ENCODE measurements around the gene HSD17B2.

Gene HSD17B2

DNA sequence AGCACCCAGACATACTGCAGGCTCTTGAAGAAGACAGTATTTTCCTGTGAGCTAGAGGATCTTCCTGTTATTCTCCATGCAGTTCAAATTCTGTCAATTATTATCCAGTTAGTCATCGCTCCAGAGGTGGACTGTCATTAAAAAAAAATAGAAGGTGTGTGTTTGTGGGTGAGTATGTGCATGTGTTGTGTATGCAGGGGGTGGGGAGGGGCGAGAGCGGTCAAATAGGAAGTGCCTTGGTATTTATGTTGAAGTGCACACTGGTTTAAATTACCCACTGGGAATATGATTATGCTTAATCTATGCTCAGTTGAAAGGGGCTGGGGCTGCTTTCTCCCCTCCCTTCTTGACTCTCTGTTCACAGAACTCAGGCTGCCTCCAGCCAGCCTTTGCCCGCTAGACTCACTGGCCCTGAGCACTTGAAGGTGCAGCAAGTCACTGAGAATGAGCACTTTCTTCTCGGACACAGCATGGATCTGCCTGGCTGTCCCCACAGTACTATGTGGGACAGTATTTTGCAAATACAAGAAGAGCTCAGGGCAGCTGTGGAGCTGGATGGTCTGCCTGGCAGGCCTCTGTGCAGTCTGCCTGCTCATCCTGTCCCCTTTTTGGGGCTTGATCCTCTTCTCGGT is at the start of gene HSD17B2:
HSD17B2 (plus strand) TSS at position 273 of the 632 bp plus-strand sequence; CDS start at position 445, 172 bp downstream.
- Histone ChIP-seq H3K27ac (ENCODE audit: low read depth, low read length) (no peak within 1 kb of the TSS), H3K4me1 (ENCODE audit: control insufficient read depth, insufficient read depth, low read length) (no peaks in the 10 kb centered on the region), H3K27me3 (ENCODE audit: control insufficient read depth, insufficient read depth, low read length) (no peaks in the 10 kb centered on the region), H3K36me3 (ENCODE audit: control insufficient read depth, insufficient read depth, low read length) (no peaks in the 10 kb centered on the region), H3K9ac (ENCODE audit: low read length) (no peak within 1 kb of the TSS), H3K4me3 (ENCODE audit: low read length) (peak within 1 kb of the TSS; percentile 40)

- Histone ChIP-seq H3K27me3 (ENCODE audit: control insufficient read depth, insufficient read depth, low read length) (no peaks in the 10 kb centered on the region), H3K36me3 (ENCODE audit: control insufficient read depth, insufficient read depth, low read length) (no peaks in the 10 kb centered on the region), H3K4me3 (ENCODE audit: low read length) (no peak overlapping the region), H3K9ac (ENCODE audit: low read length) (no peak overlapping the region), H3K27ac (ENCODE audit: low read depth, low read length) (no peak overlapping the region), H3K4me1 (ENCODE audit: control insufficient read depth, insufficient read depth, low read length) (no peaks in the 10 kb centered on the region)
Observed at GRCh38 chr16:81987121-81987520, 47.9 kb upstream of the HSD17B2 start.

DNA sequence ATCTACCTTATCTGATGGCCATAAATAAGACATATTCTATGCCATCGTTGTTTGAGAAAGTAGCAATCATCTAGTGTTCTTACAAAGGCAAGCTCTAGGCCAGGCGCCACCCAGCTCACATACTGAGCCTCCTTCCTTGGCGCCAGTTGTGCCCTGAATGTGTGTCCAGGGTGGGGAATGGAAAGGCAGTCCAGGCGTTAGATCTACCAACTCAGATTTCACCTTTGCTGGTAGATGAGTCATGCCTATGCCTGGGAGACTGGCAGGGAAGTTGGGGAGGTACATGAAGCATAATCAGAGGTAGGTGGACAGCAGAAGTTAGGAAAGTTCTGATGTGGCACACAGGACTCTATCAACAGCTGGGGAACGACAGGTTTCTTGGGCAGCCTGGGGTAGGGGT is 47.3 kb upstream of the HSD17B2 start:
- H3K9ac ChIP-seq (ENCODE audit: low read length), result no peak overlapping the region
- H3K27me3 ChIP-seq (ENCODE audit: control insufficient read depth, insufficient read depth, low read length), result no peaks in the 10 kb centered on the region
- no peaks in the 10 kb centered on the region for H3K4me1 ChIP-seq (ENCODE audit: control insufficient read depth, insufficient read depth, low read length)
- no peak overlapping the region for H3K4me3 ChIP-seq (ENCODE audit: low read length)
- H3K27ac ChIP-seq (ENCODE audit: low read depth, low read length), result no peak overlapping the region
- no peaks in the 10 kb centered on the region for H3K36me3 ChIP-seq (ENCODE audit: control insufficient read depth, insufficient read depth, low read length)

DNA sequence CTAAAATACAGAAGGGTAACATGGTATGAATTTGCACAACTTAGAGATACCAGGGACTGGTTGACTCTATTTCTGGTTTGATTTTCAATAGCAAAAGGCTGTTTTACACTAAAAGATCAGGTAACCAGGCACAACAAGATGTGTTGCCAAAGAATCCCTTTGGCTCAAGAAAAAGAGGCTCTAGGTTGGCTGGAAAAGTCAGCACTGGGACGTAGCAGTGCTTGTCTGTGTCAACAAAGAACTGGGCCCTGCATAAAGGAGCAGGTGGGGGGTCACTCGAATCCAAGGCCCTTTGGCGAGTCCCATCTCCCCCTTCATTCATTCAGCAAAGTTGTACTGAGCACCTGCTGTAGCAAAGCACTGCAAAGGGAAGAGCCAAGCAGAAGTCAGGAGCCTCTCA is 42.2 kb upstream of the HSD17B2 start:
- Histone ChIP-seq H3K9ac (ENCODE audit: low read length) (no peak overlapping the region), H3K4me3 (ENCODE audit: low read length) (no peak overlapping the region), H3K36me3 (ENCODE audit: control insufficient read depth, insufficient read depth, low read length) (no peaks in the 10 kb centered on the region), H3K27me3 (ENCODE audit: control insufficient read depth, insufficient read depth, low read length) (no peaks in the 10 kb centered on the region), H3K4me1 (ENCODE audit: control insufficient read depth, insufficient read depth, low read length) (peaks cover 15% of the 10 kb centered on the region), H3K27ac (ENCODE audit: low read depth, low read length) (no peak overlapping the region)

DNA sequence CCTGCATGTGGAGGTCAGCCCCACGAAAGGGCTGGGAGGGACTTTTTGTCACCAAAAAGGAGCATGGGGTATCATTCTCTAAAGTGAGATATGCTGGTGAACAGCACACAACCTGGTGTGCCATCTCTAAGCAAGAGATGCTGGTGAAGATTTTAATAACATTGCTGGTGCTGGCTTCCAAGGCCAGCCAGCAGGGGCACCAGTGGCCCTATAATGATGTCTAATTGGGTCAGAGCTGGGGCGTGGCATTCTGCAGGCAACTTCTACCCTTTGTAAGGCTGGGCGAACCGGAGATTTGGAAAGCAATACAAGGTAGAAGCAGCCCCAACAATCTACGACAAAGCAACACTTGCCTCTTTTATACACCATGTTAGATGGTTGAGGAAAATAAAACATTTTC is 40.6 kb upstream of the HSD17B2 start:
- Histone ChIP-seq H3K27me3 (ENCODE audit: control insufficient read depth, insufficient read depth, low read length) (no peaks in the 10 kb centered on the region), H3K36me3 (ENCODE audit: control insufficient read depth, insufficient read depth, low read length) (no peaks in the 10 kb centered on the region), H3K27ac (ENCODE audit: low read depth, low read length) (no peak overlapping the region), H3K9ac (ENCODE audit: low read length) (no peak overlapping the region), H3K4me1 (ENCODE audit: control insufficient read depth, insufficient read depth, low read length) (peaks cover 15% of the 10 kb centered on the region), H3K4me3 (ENCODE audit: low read length) (no peak overlapping the region)

DNA sequence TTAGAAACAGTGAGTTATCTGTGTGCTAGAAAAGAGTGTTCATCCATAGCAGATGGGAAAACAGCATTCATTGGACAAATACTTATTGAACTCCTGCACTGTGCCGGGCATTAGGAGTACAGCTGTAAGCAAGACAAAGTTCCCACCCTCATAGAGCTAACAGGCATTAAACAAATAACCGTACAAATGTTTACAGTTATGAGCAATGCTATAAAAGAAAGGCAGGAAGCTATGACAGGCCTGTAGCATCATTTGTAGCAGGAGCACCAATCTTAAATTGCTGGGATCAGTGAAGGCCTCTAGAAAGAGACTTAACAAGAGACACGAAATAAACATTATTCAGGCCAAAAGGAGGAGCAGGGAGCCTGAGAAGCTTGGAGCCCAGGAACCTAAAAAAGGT is 39.4 kb upstream of the HSD17B2 start:
- Histone ChIP-seq H3K9ac (ENCODE audit: low read length) (no peak overlapping the region), H3K4me1 (ENCODE audit: control insufficient read depth, insufficient read depth, low read length) (peaks cover 15% of the 10 kb centered on the region), H3K27ac (ENCODE audit: low read depth, low read length) (no peak overlapping the region), H3K36me3 (ENCODE audit: control insufficient read depth, insufficient read depth, low read length) (peaks cover 4% of the 10 kb centered on the region), H3K4me3 (ENCODE audit: low read length) (no peak overlapping the region), H3K27me3 (ENCODE audit: control insufficient read depth, insufficient read depth, low read length) (no peaks in the 10 kb centered on the region)

- Histone ChIP-seq H3K4me1 (ENCODE audit: control insufficient read depth, insufficient read depth, low read length) (peaks cover 15% of the 10 kb centered on the region), H3K27ac (ENCODE audit: low read depth, low read length) (peak overlapping the region; percentile 77), H3K4me3 (ENCODE audit: low read length) (no peak overlapping the region), H3K27me3 (ENCODE audit: control insufficient read depth, insufficient read depth, low read length) (no peaks in the 10 kb centered on the region), H3K36me3 (ENCODE audit: control insufficient read depth, insufficient read depth, low read length) (peaks cover 4% of the 10 kb centered on the region), H3K9ac (ENCODE audit: low read length) (no peak overlapping the region)
Observed at GRCh38 chr16:81996664-81997509, 38.2 kb upstream of the HSD17B2 start.

GRCh38 chr16:81997738-81998137 is 37.3 kb upstream of the HSD17B2 start:
- Histone ChIP-seq H3K4me3 (ENCODE audit: low read length) (no peak overlapping the region), H3K27ac (ENCODE audit: low read depth, low read length) (peak overlapping the region; percentile 77), H3K9ac (ENCODE audit: low read length) (no peak overlapping the region), H3K27me3 (ENCODE audit: control insufficient read depth, insufficient read depth, low read length) (no peaks in the 10 kb centered on the region), H3K36me3 (ENCODE audit: control insufficient read depth, insufficient read depth, low read length) (peaks cover 4% of the 10 kb centered on the region), H3K4me1 (ENCODE audit: control insufficient read depth, insufficient read depth, low read length) (peaks cover 15% of the 10 kb centered on the region)

DNA sequence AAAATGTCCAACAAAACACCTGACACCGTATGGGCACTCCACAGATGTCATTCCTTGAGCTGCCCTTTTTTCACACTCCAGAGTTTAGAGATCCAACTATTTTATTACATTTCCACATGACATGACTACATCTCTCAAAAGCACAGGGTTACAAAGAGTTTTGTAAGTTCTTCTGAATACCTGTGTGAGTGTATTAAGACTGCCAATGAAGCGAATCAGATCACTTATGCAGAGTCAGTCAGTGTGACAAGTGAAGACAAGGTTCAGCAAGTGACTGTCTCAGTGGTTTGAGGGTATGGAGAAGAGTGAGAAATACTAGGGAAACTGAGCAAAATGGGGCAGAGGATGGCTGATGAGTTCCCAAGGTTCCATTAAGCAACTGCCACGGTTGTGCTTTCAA is 32.2 kb upstream of the HSD17B2 start:
- peaks cover under 1% of the 10 kb centered on the region for H3K4me1 ChIP-seq (ENCODE audit: control insufficient read depth, insufficient read depth, low read length)
- H3K27ac ChIP-seq (ENCODE audit: low read depth, low read length), result no peak overlapping the region
- H3K9ac ChIP-seq (ENCODE audit: low read length), result no peak overlapping the region
- H3K4me3 ChIP-seq (ENCODE audit: low read length), result no peak overlapping the region
- no peaks in the 10 kb centered on the region for H3K27me3 ChIP-seq (ENCODE audit: control insufficient read depth, insufficient read depth, low read length)
- peaks cover 4% of the 10 kb centered on the region for H3K36me3 ChIP-seq (ENCODE audit: control insufficient read depth, insufficient read depth, low read length)

- no peaks in the 10 kb centered on the region for H3K27me3 ChIP-seq (ENCODE audit: control insufficient read depth, insufficient read depth, low read length)
- no peak overlapping the region for H3K27ac ChIP-seq (ENCODE audit: low read depth, low read length)
- no peak overlapping the region for H3K9ac ChIP-seq (ENCODE audit: low read length)
- peaks cover 4% of the 10 kb centered on the region for H3K36me3 ChIP-seq (ENCODE audit: control insufficient read depth, insufficient read depth, low read length)
- no peak overlapping the region for H3K4me3 ChIP-seq (ENCODE audit: low read length)
- no peaks in the 10 kb centered on the region for H3K4me1 ChIP-seq (ENCODE audit: control insufficient read depth, insufficient read depth, low read length)
Observed at GRCh38 chr16:82004601-82005000, 30.5 kb upstream of the HSD17B2 start.

GRCh38 chr16:82005027-82005830 is 29.8 kb upstream of the HSD17B2 start:
- Histone ChIP-seq H3K4me1 (ENCODE audit: control insufficient read depth, insufficient read depth, low read length) (no peaks in the 10 kb centered on the region), H3K4me3 (ENCODE audit: low read length) (no peak overlapping the region), H3K9ac (ENCODE audit: low read length) (no peak overlapping the region), H3K36me3 (ENCODE audit: control insufficient read depth, insufficient read depth, low read length) (no peaks in the 10 kb centered on the region), H3K27me3 (ENCODE audit: control insufficient read depth, insufficient read depth, low read length) (no peaks in the 10 kb centered on the region), H3K27ac (ENCODE audit: low read depth, low read length) (no peak overlapping the region)

DNA sequence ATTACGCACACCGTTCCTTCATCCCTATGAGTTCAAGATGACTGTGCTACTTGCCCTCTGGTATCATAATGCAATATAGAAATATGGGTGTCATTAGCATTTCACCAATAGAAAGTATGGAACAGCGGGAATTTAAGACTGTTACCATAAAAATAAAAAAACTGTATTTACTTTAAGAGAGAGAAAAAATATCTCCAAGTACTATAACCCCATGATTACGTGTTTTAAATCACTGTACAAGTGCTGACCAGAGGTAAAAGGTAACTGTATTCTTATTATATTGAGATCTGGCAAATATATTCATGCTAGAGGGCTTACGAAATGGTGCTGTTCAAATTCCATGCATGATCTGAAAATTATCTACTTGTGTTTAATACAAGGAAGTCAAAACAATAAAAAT is 29.0 kb upstream of the HSD17B2 start:
- Histone ChIP-seq H3K9ac (ENCODE audit: low read length) (no peak overlapping the region), H3K27ac (ENCODE audit: low read depth, low read length) (no peak overlapping the region), H3K27me3 (ENCODE audit: control insufficient read depth, insufficient read depth, low read length) (no peaks in the 10 kb centered on the region), H3K4me3 (ENCODE audit: low read length) (no peak overlapping the region), H3K36me3 (ENCODE audit: control insufficient read depth, insufficient read depth, low read length) (no peaks in the 10 kb centered on the region), H3K4me1 (ENCODE audit: control insufficient read depth, insufficient read depth, low read length) (no peaks in the 10 kb centered on the region)

Data from rectal smooth muscle tissue (tissue), 1 donor.